ENCODE results near the gene RFPL1.

RFPL1 gene

DNA sequence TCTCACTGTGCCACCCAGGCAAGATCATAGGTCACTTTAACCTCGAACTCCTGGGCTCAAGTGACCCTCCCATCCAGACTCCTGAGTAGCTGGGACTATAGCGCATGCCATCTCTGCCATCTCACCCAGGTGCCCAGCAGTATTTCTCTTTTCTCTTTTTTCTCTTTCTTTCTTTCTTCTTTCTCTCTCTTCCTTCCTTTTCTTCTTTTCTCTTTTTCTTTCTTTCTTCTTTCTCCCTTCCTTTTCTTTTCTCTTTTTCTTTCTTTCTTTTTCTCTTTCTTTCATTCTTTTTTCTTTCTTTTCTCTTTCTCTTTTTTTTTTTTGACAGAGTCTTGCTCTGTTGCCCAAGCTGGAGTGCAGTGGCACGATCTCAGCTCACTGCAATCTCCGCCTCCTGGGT is 13.5 kb downstream of the RFPL1 start:
- in situ Hi-C loops (cut with HindIII; ENCODE audit: low sequenced_read_pairs), result no loop called here
- TF ChIP-seq, protein P1, sequence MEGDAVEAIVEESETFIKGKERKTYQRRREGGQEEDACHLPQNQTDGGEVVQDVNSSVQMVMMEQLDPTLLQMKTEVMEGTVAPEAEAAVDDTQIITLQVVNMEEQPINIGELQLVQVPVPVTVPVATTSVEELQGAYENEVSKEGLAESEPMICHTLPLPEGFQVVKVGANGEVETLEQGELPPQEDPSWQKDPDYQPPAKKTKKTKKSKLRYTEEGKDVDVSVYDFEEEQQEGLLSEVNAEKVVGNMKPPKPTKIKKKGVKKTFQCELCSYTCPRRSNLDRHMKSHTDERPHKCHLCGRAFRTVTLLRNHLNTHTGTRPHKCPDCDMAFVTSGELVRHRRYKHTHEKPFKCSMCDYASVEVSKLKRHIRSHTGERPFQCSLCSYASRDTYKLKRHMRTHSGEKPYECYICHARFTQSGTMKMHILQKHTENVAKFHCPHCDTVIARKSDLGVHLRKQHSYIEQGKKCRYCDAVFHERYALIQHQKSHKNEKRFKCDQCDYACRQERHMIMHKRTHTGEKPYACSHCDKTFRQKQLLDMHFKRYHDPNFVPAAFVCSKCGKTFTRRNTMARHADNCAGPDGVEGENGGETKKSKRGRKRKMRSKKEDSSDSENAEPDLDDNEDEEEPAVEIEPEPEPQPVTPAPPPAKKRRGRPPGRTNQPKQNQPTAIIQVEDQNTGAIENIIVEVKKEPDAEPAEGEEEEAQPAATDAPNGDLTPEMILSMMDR (IDR thresholded peaks at IDR 0.05; ENCODE audit: low read depth, low read length), result no peak
- no peak for DNase-seq (ENCODE audit: low read depth, low spot score)
- H3K4me3 ChIP-seq (ENCODE audit: low read depth, low read length), result no peak overlapping the region

DNA sequence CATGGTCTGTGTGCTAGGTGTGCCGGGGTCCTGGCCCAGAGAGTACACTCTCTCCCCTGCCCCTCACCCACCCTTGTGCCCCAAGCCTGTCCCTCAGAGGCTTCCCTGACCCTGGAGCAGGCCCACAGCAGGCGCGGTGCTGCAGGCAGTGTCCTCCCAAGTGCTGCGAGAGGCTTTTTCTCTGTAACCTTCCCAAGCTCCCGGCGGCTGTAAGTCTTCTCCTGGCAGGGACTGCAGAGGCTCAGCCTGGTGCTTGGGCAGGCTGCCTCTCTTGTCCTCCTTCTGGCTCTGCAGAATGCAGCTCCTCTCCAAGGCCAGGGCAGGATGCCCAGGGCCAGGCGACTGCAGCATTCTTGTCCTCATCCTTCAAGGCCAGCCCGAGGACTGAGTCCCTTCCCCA is 15.9 kb downstream of the RFPL1 start:
- no peak overlapping the region for H3K4me3 ChIP-seq (ENCODE audit: low read depth, low read length)
- no peak for DNase-seq (ENCODE audit: low read depth, low spot score)
- in situ Hi-C loops (cut with HindIII; ENCODE audit: low sequenced_read_pairs), result no loop called here
- TF ChIP-seq, protein P1 (IDR thresholded peaks at IDR 0.05; ENCODE audit: low read depth, low read length), result no peak

DNA sequence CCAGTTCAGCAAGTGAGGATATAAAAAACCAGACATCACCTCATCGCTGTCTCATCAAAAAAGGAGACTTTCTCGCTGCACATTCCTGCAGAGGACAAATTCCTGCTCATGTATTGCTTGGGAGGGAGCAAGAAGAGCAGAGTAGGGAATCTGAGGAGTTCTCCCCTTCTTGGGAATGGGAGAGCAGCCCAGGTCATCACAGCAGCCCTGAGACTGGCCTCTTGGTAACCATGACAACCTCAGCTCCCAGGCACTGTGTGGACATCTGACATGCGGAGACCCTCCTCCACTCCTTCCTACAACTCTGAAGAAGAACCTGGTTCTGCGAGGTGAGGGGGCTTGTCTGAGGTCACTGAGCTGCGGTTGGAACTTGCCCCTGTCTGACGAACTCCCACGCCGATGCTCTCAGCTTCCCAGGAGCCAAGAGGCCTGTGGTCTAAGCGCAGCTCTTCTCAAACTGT is 17.9 kb downstream of the RFPL1 start:
- in situ Hi-C loops (cut with HindIII; ENCODE audit: low sequenced_read_pairs), result no loop called here
- TF ChIP-seq, protein P1 (IDR thresholded peaks at IDR 0.05; ENCODE audit: low read depth, low read length), result no peak
- peak; percentile 49 for DNase-seq (ENCODE audit: low read depth, low spot score)
- H3K4me3 ChIP-seq (ENCODE audit: low read depth, low read length), result no peak overlapping the region

DNA sequence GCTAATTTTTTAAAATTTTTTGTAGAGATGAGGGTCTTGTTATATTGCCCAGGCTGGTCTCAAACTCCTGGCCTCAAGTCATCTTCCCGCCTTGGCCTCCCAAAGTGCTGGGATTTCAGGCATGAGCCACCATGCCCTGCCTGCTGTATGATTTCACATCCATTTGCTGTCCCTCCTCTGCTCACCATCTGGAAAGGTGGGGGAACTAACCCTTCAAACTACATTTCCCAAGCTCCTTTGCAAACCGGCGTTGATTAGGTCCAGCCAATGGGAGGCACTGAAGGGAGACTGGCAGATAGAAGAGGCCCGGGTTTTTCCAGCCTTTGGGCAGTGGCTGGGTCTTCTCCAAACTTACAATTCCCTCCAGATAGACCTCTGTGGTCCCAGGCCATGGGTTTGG is 19.3 kb downstream of the RFPL1 start:
- in situ Hi-C loops (cut with HindIII; ENCODE audit: low sequenced_read_pairs), result no loop called here
- peak; percentile 15 for DNase-seq (ENCODE audit: low read depth, low spot score)
- H3K4me3 ChIP-seq (ENCODE audit: low read depth, low read length), result no peak overlapping the region
- TF ChIP-seq, protein P1 (IDR thresholded peaks at IDR 0.05; ENCODE audit: low read depth, low read length), result no peak

DNA sequence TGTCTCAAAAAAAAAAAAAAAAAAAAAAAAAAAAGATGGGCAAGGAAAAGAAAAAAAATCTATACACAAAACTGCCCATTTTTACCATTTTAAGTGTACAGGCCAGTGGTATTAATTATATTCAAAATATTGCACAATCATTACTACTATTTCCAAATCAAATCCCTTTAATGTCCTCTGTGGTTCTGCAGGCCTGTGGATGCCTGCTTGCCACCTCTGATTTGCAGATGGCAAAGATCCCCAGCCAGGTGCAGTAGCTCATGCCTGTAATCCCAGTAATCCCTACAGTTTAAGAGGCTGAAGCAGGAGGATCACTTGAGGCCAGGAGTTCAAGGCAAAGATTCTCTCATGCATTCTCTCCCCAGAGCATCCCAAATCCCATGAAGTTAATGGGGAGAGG is 20.2 kb downstream of the RFPL1 start:
- TF ChIP-seq, protein P1 (IDR thresholded peaks at IDR 0.05; ENCODE audit: low read depth, low read length), result no peak
- no peak for DNase-seq (ENCODE audit: low read depth, low spot score)
- in situ Hi-C loops (cut with HindIII; ENCODE audit: low sequenced_read_pairs), result no loop called here
- no peak overlapping the region for H3K4me3 ChIP-seq (ENCODE audit: low read depth, low read length)

DNA sequence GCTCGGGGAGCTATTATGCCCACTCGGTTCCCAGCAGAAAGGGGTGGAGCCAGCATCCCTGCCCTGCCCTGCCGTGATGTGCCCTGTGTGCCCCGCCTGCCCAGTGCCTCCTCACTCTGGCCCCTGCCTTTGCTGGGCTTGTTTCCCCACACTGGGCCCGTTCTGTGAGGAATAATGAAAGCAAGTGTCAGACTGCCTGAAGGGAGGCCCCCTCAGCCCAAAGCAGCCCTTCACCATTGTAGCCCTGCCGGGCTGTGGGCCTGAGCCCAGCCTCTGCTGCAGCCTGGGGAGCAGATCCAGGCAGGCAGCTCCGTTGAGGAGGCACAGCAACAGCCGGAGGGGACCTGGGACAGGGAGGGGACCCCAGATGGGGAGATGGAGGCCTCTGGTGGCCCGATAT is 21.4 kb downstream of the RFPL1 start:
- DNase-seq (ENCODE audit: low read depth, low spot score), result no peak
- no peak overlapping the region for H3K4me3 ChIP-seq (ENCODE audit: low read depth, low read length)
- in situ Hi-C loops (cut with HindIII; ENCODE audit: low sequenced_read_pairs), result no loop called here
- TF ChIP-seq, protein P1 (IDR thresholded peaks at IDR 0.05; ENCODE audit: low read depth, low read length), result no peak

DNA sequence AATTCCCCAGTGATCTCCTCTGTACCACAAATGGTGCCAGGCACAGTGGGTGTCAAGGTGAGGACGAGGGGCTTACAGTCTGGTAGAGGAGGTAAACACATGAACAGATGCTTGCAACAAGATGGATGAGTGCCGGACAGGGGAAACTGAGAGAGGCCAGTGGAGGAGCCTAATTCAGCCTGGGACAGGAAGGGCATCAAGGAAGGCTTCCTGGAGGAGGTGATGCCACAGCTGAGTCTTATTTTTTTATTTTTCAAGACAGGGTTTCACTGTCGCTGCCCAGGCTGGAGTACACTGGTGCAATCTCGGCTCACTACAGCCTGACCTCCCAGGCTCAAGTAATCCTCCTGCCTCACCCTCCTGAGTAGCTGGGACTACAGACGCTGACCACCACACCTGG is 22.9 kb downstream of the RFPL1 start:
- in situ Hi-C loops (cut with HindIII; ENCODE audit: low sequenced_read_pairs), result no loop called here
- H3K4me3 ChIP-seq (ENCODE audit: low read depth, low read length), result no peak overlapping the region
- DNase-seq (ENCODE audit: low read depth, low spot score), result no peak
- TF ChIP-seq, protein P1 (IDR thresholded peaks at IDR 0.05; ENCODE audit: low read depth, low read length), result no peak
